Measurements from ENCODE around the gene CTSA. TPM values are rescaled to one million over a fixed set of nuclear protein-coding genes. Genes with fewer than 3 reads are reported as not detected.

The CTSA gene
- total RNA-seq, 2 donors from 2014 or later: 83.8 to 116 TPM

- H3K4me1 ChIP-seq: peaks cover 0 to 31% of the 10 kb centered on the region in 2 donors
- no peak for TF ChIP-seq CTCF (IDR thresholded peaks at IDR 0.05)
- H3K27ac ChIP-seq: peak within 1 kb of the TSS; percentile 82 to 88
- DNase-seq (ENCODE audit: low spot score): peak; percentile 85
- H3K9me3 ChIP-seq: no peaks in the 10 kb centered on the region
- peak within 1 kb of the TSS; percentile 42 to 58 for H3K4me3 ChIP-seq
- no peaks in the 10 kb centered on the region for H3K27me3 ChIP-seq
- no peaks in the 10 kb centered on the region for H3K36me3 ChIP-seq
Measured at GRCh38 chr20:45911486-45912343, 20.6 kb downstream of the CTSA start, which contains the start of gene PLTP. Gene PLTP (minus strand): TSS chr20:45912155. CDS start chr20:45911452, 703 bp downstream.

GRCh38 chr20:45912344-45912682, 21.2 kb downstream of the CTSA start:
- H3K36me3 ChIP-seq: no peaks in the 10 kb centered on the region
- peak overlapping the region; percentile 82 to 88 for H3K27ac ChIP-seq
- H3K9me3 ChIP-seq: no peaks in the 10 kb centered on the region
- no peaks in the 10 kb centered on the region for H3K27me3 ChIP-seq
- DNase-seq (ENCODE audit: low spot score): no peak
- TF ChIP-seq CTCF (IDR thresholded peaks at IDR 0.05): no peak
- peak overlapping the region; percentile 42 to 58 for H3K4me3 ChIP-seq
- H3K4me1 ChIP-seq: peaks cover 0 to 31% of the 10 kb centered on the region in 2 donors

- Histone ChIP-seq H3K27me3 (no peaks in the 10 kb centered on the region), H3K4me1 (peaks cover 0 to 33% of the 10 kb centered on the region in 2 donors), H3K27ac (peak overlapping the region; percentile 25 to 82), H3K9me3 (no peaks in the 10 kb centered on the region), H3K4me3 (no peak overlapping the region), H3K36me3 (no peaks in the 10 kb centered on the region)
- DNase-seq (ENCODE audit: low spot score): no peak
- TF ChIP-seq CTCF (IDR thresholded peaks at IDR 0.05): no peak
Measured at GRCh38 chr20:45913116-45913515, 22.0 kb downstream of the CTSA start.

DNA sequence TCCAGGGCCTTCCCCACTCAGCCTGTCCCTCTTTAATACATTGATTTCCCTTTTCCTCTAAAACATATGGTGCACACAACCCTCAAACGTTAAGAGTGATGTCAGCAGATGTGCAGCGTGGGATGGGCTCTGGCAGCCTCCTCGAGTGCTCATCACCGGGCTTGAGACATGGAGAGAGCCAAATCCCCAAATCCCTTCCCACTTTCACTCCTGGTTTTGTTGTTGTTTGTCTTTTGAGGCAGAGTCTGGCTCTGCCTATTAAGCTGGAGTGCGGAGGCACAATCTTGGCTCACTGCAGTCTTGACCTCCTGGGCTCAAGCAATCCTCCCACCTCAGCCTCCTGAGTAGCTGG, 26.6 kb downstream of the CTSA start:
- Histone ChIP-seq H3K27me3 (no peaks in the 10 kb centered on the region), H3K27ac (peak overlapping the region; percentile 73), H3K4me1 (peaks cover 0 to 49% of the 10 kb centered on the region in 2 donors), H3K4me3 (no peak overlapping the region), H3K9me3 (no peaks in the 10 kb centered on the region), H3K36me3 (no peaks in the 10 kb centered on the region)
- no peak for TF ChIP-seq CTCF (IDR thresholded peaks at IDR 0.05)
- DNase-seq (ENCODE audit: low spot score): no peak

- Histone ChIP-seq H3K9me3 (no peaks in the 10 kb centered on the region), H3K27me3 (no peaks in the 10 kb centered on the region), H3K4me3 (no peak overlapping the region), H3K36me3 (no peaks in the 10 kb centered on the region), H3K27ac (peak overlapping the region; percentile 73), H3K4me1 (peaks cover 0 to 46% of the 10 kb centered on the region in 2 donors)
- DNase-seq (ENCODE audit: low spot score): no peak
- no peak for TF ChIP-seq CTCF (IDR thresholded peaks at IDR 0.05)
Measured at GRCh38 chr20:45918182-45918737, 27.1 kb downstream of the CTSA start.
